ENCODE results near the gene ARHGEF9.

ARHGEF9 gene

DNA sequence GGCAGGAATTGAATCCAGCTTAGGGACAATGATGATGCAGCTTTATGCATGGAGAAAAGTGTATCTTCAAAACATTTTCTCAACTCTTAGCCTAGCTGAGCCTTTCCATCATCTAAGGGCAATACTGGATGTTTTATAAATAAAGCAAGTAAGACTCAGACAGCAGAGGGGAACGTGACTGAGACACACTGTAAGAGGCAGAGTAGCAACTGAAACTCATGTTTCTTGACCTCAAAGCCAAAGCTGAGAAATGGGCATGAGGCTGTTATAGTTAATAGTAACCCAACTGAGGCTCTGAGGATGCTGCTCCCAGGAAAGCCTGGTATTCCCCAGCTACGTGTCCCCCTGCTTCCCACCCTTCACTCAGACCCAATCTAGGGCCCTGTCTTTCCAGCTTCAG is 44.6 kb downstream of the ARHGEF9 start:
- Histone ChIP-seq H3K36me3 (ENCODE audit: insufficient read depth, low read length) (no peaks in the 10 kb centered on the region), H3K9me3 (ENCODE audit: low read length) (no peaks in the 10 kb centered on the region), H4K20me1 (ENCODE audit: insufficient read depth, low read length) (no peaks in the 10 kb centered on the region), H3K4me3 (ENCODE audit: low read depth, low read length, poor library complexity, severe bottlenecking) (no peak overlapping the region), H3K9me2 (ENCODE audit: low read depth, low read length) (no peaks in the 10 kb centered on the region), H3K27me3 (ENCODE audit: insufficient read depth, low read length) (no peaks in the 10 kb centered on the region), H2AFZ (ENCODE audit: low read length) (no peak overlapping the region), H3F3A (ENCODE audit: insufficient read depth, low read length) (no peaks in the 10 kb centered on the region), H3K4me1 (ENCODE audit: insufficient read depth, low read length, severe bottlenecking) (peaks cover 17% of the 10 kb centered on the region), H3K27ac (ENCODE audit: low read depth, low read length, poor library complexity, severe bottlenecking) (no peak overlapping the region), H3K79me2 (ENCODE audit: insufficient read depth, low read length) (0 out of 2 replicates have a peak, but pooled peaks cover 3% of the 10 kb centered on the region), H3K4me2 (ENCODE audit: low read length) (no peak overlapping the region), H3K9ac (ENCODE audit: low read length) (no peak overlapping the region)
- TF ChIP-seq EZH2 (IDR thresholded peaks at IDR 0.05; ENCODE audit: borderline replicate concordance, low read length): no peak
- TF ChIP-seq, protein P1, sequence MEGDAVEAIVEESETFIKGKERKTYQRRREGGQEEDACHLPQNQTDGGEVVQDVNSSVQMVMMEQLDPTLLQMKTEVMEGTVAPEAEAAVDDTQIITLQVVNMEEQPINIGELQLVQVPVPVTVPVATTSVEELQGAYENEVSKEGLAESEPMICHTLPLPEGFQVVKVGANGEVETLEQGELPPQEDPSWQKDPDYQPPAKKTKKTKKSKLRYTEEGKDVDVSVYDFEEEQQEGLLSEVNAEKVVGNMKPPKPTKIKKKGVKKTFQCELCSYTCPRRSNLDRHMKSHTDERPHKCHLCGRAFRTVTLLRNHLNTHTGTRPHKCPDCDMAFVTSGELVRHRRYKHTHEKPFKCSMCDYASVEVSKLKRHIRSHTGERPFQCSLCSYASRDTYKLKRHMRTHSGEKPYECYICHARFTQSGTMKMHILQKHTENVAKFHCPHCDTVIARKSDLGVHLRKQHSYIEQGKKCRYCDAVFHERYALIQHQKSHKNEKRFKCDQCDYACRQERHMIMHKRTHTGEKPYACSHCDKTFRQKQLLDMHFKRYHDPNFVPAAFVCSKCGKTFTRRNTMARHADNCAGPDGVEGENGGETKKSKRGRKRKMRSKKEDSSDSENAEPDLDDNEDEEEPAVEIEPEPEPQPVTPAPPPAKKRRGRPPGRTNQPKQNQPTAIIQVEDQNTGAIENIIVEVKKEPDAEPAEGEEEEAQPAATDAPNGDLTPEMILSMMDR (IDR thresholded peaks at IDR 0.05; ENCODE audit: low read length): no peak

DNA sequence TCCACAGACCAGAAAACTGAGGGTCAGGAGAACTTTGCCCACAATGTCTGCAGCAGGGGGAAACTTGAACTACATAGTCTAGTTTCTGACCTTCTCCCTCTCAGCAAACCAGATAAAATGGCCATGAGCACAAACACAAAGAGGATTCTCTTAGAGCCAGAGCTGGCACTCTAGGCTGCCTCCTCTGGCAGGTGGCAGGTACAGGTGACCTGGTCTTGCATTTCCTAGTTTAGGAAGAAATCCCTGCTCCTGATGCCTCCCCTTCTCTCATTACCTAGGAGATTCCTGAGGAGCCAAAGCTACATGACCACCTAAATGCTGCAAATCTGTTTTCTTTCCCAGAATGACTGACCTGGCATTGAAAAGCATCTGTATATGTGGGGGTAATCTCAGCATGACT is 45.1 kb downstream of the ARHGEF9 start:
- H3K9ac ChIP-seq (ENCODE audit: low read length): no peak overlapping the region
- no peaks in the 10 kb centered on the region for H3K27me3 ChIP-seq (ENCODE audit: insufficient read depth, low read length)
- no peak for TF ChIP-seq EZH2 (IDR thresholded peaks at IDR 0.05; ENCODE audit: borderline replicate concordance, low read length)
- H3K4me2 ChIP-seq (ENCODE audit: low read length): no peak overlapping the region
- peaks cover 17% of the 10 kb centered on the region for H3K4me1 ChIP-seq (ENCODE audit: insufficient read depth, low read length, severe bottlenecking)
- 0 out of 2 replicates have a peak, but pooled peaks cover 3% of the 10 kb centered on the region for H3K79me2 ChIP-seq (ENCODE audit: insufficient read depth, low read length)
- H4K20me1 ChIP-seq (ENCODE audit: insufficient read depth, low read length): no peaks in the 10 kb centered on the region
- no peak overlapping the region for H2AFZ ChIP-seq (ENCODE audit: low read length)
- no peaks in the 10 kb centered on the region for H3F3A ChIP-seq (ENCODE audit: insufficient read depth, low read length)
- no peaks in the 10 kb centered on the region for H3K9me2 ChIP-seq (ENCODE audit: low read depth, low read length)
- no peaks in the 10 kb centered on the region for H3K36me3 ChIP-seq (ENCODE audit: insufficient read depth, low read length)
- H3K4me3 ChIP-seq (ENCODE audit: low read depth, low read length, poor library complexity, severe bottlenecking): no peak overlapping the region
- H3K27ac ChIP-seq (ENCODE audit: low read depth, low read length, poor library complexity, severe bottlenecking): no peak overlapping the region
- H3K9me3 ChIP-seq (ENCODE audit: low read length): no peaks in the 10 kb centered on the region

DNA sequence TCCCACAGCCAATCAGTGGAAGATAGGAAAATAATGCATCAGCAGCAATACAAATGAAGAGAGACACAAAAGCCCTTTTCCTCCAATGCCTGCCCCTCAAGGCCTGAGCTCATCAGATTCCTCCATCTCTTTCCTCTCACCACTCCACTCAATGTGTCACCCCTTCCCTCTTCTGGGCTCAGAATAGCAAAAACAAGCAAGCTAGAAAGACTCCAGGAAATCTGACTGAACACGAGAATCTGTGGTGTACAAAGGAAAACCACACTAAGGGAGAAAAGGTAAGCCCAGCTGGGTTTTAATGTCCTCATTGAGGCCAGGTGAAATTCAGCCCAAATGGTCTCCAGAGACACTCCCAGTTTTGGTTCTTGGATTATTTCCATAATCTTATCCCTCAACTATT is 46.3 kb downstream of the ARHGEF9 start:
- H3F3A ChIP-seq (ENCODE audit: insufficient read depth, low read length): no peaks in the 10 kb centered on the region
- no peaks in the 10 kb centered on the region for H3K9me2 ChIP-seq (ENCODE audit: low read depth, low read length)
- H3K4me2 ChIP-seq (ENCODE audit: low read length): no peak overlapping the region
- no peak overlapping the region for H3K9ac ChIP-seq (ENCODE audit: low read length)
- TF ChIP-seq EZH2 (IDR thresholded peaks at IDR 0.05; ENCODE audit: borderline replicate concordance, low read length): no peak
- TF ChIP-seq, protein P1 (IDR thresholded peaks at IDR 0.05; ENCODE audit: low read length): no peak
- no peaks in the 10 kb centered on the region for H4K20me1 ChIP-seq (ENCODE audit: insufficient read depth, low read length)
- H3K4me3 ChIP-seq (ENCODE audit: low read depth, low read length, poor library complexity, severe bottlenecking): no peak overlapping the region
- peaks cover 5% of the 10 kb centered on the region for H3K4me1 ChIP-seq (ENCODE audit: insufficient read depth, low read length, severe bottlenecking)
- H3K9me3 ChIP-seq (ENCODE audit: low read length): no peaks in the 10 kb centered on the region
- H3K27me3 ChIP-seq (ENCODE audit: insufficient read depth, low read length): no peaks in the 10 kb centered on the region
- no peak overlapping the region for H3K27ac ChIP-seq (ENCODE audit: low read depth, low read length, poor library complexity, severe bottlenecking)
- H2AFZ ChIP-seq (ENCODE audit: low read length): no peak overlapping the region
- no peaks in the 10 kb centered on the region for H3K36me3 ChIP-seq (ENCODE audit: insufficient read depth, low read length)
- no peaks in the 10 kb centered on the region for H3K79me2 ChIP-seq (ENCODE audit: insufficient read depth, low read length)

DNA sequence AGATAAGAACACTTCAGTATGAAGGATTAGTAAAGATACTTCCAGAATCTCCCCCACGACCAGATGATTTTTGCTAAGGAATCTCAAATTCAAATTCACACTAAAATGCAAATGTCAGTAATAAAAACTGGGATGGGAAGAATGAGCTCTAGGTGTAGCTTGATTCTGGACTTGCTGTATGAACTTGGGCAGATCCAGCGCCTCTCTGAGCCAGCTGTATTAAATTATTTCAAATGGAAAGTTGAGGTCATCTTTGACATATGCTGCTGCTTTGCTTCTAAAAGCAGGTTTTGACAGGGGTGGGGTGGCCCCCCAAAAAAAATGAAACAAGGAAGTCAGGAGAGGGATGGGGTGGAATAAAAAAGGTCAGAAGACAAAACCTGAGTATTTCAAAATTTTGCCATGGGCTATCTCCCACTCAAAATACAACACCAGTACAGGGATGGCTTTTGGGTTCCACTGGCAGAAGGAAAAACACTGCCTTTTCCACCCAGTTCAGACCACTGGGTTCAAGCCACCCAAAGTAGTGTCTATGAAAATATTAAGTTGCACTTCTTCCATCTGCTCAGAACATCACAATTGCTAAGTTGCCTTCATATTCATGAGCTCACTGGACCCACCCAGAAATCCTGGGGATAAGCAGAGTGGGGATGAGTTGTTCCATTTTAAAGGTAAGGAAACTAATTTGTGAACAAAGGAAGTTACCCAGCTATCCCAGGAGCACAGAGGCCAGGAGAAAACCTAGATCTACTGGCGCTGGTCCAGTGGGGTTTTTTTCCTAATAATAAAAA is 47.7 kb downstream of the ARHGEF9 start:
- no peak for TF ChIP-seq EZH2 (IDR thresholded peaks at IDR 0.05; ENCODE audit: borderline replicate concordance, low read length)
- TF ChIP-seq, protein P1 (IDR thresholded peaks at IDR 0.05; ENCODE audit: low read length): no peak
- Histone ChIP-seq H4K20me1 (ENCODE audit: insufficient read depth, low read length) (no peaks in the 10 kb centered on the region), H3K4me2 (ENCODE audit: low read length) (no peak overlapping the region), H3K9me2 (ENCODE audit: low read depth, low read length) (no peaks in the 10 kb centered on the region), H3K9me3 (ENCODE audit: low read length) (no peaks in the 10 kb centered on the region), H3K79me2 (ENCODE audit: insufficient read depth, low read length) (no peaks in the 10 kb centered on the region), H3K4me1 (ENCODE audit: insufficient read depth, low read length, severe bottlenecking) (no peaks in the 10 kb centered on the region), H2AFZ (ENCODE audit: low read length) (no peak overlapping the region), H3K4me3 (ENCODE audit: low read depth, low read length, poor library complexity, severe bottlenecking) (no peak overlapping the region), H3F3A (ENCODE audit: insufficient read depth, low read length) (no peaks in the 10 kb centered on the region), H3K9ac (ENCODE audit: low read length) (no peak overlapping the region), H3K36me3 (ENCODE audit: insufficient read depth, low read length) (no peaks in the 10 kb centered on the region), H3K27me3 (ENCODE audit: insufficient read depth, low read length) (no peaks in the 10 kb centered on the region), H3K27ac (ENCODE audit: low read depth, low read length, poor library complexity, severe bottlenecking) (no peak overlapping the region)
